Glutamatergic neuron (in vitro differentiated cells): ENCODE data around the gene PAK3. TPM values are rescaled to one million over a fixed set of nuclear protein-coding genes. Genes with fewer than 3 reads are reported as not detected.

Experiments used
- DNase-seq: peaks from one replicate; pipeline ENCODE4 v3.0.0; 2022
- H3K27ac Mint-ChIP-seq: one replicate; pipeline ENCODE4 v1.8.0; 2020; ENCODE audit warnings: mild to moderate bottlenecking, mixed read lengths, inconsistent platforms; ENCODE audit not compliant: unreplicated experiment
- H3K27me3 Mint-ChIP-seq: one replicate; pipeline ENCODE4 v1.8.0; 2020; ENCODE audit warnings: mild to moderate bottlenecking, moderate library complexity, mixed read lengths, inconsistent platforms; ENCODE audit not compliant: unreplicated experiment
- H3K36me3 Mint-ChIP-seq: one replicate; pipeline ENCODE4 v1.8.0; 2020; ENCODE audit warnings: mild to moderate bottlenecking, mixed read lengths, inconsistent platforms; ENCODE audit not compliant: unreplicated experiment
- H3K4me1 Mint-ChIP-seq: one replicate; pipeline ENCODE4 v1.8.0; 2020; ENCODE audit warnings: mild to moderate bottlenecking, low read depth, mixed read lengths, inconsistent platforms; ENCODE audit not compliant: unreplicated experiment
- H3K4me3 Mint-ChIP-seq: one replicate; pipeline ENCODE4 v1.8.0; 2020; ENCODE audit warnings: mild to moderate bottlenecking, mixed read lengths, inconsistent platforms; ENCODE audit not compliant: unreplicated experiment
- H3K9me3 Mint-ChIP-seq: one replicate; pipeline ENCODE4 v1.8.0; 2020; ENCODE audit warnings: mild to moderate bottlenecking, moderate library complexity, mixed read lengths, inconsistent platforms; ENCODE audit not compliant: unreplicated experiment
- CTCF ChIP-seq: fragments of 200-600 bp; sonication (generic); IDR thresholded peaks from one replicate; pipeline ENCODE4 v1.5.0; 2021; ENCODE audit not compliant: partially characterized antibody, unreplicated experiment
- total RNA-seq: library from RNA; stranded (reverse); fragmentation: NEBNext Ultra II Directional; extraction: Animal tissue kit (Norgen Biotek cat#: 25700); gene quantifications from one replicate; pipeline ENCODE4 v1.2.1, GENCODE V29; 2021; ENCODE audit not compliant: unreplicated experiment

The PAK3 gene
- total RNA-seq, 1 donor from 2014 or later = 31.5 TPM

GRCh38 chrX:111268506-111268905 lies 172.5 kb downstream of the PAK3 start:
- Mint-ChIP-seq H3K27ac (no peak overlapping the region), H3K27me3 (no peaks in the 10 kb centered on the region), H3K9me3 (peaks cover 2% of the 10 kb centered on the region), H3K4me1 (no peaks in the 10 kb centered on the region), H3K4me3 (no peak overlapping the region), H3K36me3 (no peaks in the 10 kb centered on the region)
- no peak for DNase-seq
- no peak for TF ChIP-seq CTCF

GRCh38 chrX:111270339-111270738 lies 174.3 kb downstream of the PAK3 start, which contains the start of gene CAPN6:
Gene CAPN6, minus strand, starts transcription at chrX:111270483. Its CDS starts 6,547 bp downstream, at chrX:111263936.
- no peak within 1 kb of the TSS for H3K27ac Mint-ChIP-seq
- H3K36me3 Mint-ChIP-seq = no peaks in the 10 kb centered on the region
- no peaks in the 10 kb centered on the region for H3K27me3 Mint-ChIP-seq
- no peaks in the 10 kb centered on the region for H3K4me1 Mint-ChIP-seq
- peaks cover 2% of the 10 kb centered on the region for H3K9me3 Mint-ChIP-seq
- no peak within 1 kb of the TSS for H3K4me3 Mint-ChIP-seq
- TF ChIP-seq CTCF = no peak
- DNase-seq = no peak

Other genes starting within 250 kb of the PAK3 start
- gene CAPN6, start 174.3 kb downstream of the PAK3 start, total RNA-seq = not detected